A549 (cell line): Measurements from ENCODE around the gene OR6B1. TPM values are rescaled to one million over a fixed set of nuclear protein-coding genes. Genes with fewer than 3 reads are reported as not detected.

Source experiments
- ATAC-seq, 2 experiments: fragments of 200-7000 bp in 1 of 2; fragments of >200 bp in 1 of 2; cut with Nextera tagmentation in 1 of 2; cut with Tn5 transposase in 1 of 2; 3 replicates each; pipeline versions ENCODE4 v1.8.0 to v1.9.1; 2018 to 2020; ENCODE audit warnings: mild to moderate bottlenecking in 1 of 2, moderate library complexity in 1 of 2
- CTCF ChIA-PET: fragments of 300-600 bp; sonication (Branson Sonifier 250); formaldehyde crosslinking; extraction: SDS; loops from one replicate; lab custom pipeline; 2021; ENCODE audit warnings: antibody characterized with exemption, inconsistent platforms; lab: Yijun Ruan, JAX
- POLR2A ChIA-PET: fragments of 350-600 bp; formaldehyde crosslinking; extraction: SDS; loops from one replicate; lab custom pipeline; 2021; ENCODE audit warnings: antibody characterized with exemption, inconsistent platforms; lab: Yijun Ruan, JAX
- DNase-seq, 2 experiments: peaks; one replicate each; pipeline versions ENCODE4 v3.0.0 to v3.0.0-alpha.2; 2011 to 2016; ENCODE audit warnings: low read depth in 1 of 2, low spot score in 1 of 2
- FAIRE-seq: peaks from 2 replicates; lab custom pipeline; 2011; peaks lifted over from hg19 to GRCh38; lab: Jason Lieb, UNC
- H3K27ac ChIP-seq, 2 experiments: fragments of >200 bp; sonication (Bioruptor Twin); formaldehyde crosslinking; 3 replicates each; pipeline ENCODE4 v1.5.1; 2016 to 2017
- H3K4me1 ChIP-seq: fragments of >200 bp; sonication (Bioruptor Twin); formaldehyde crosslinking; 3 replicates; pipeline ENCODE4 v1.6.1; 2016
- H3K4me2 ChIP-seq: fragments of >200 bp; sonication (Bioruptor Twin); formaldehyde crosslinking; 3 replicates; pipeline ENCODE4 v1.6.1; 2016
- H3K4me3 ChIP-seq: fragments of >200 bp; sonication (Bioruptor Twin); formaldehyde crosslinking; 3 replicates; pipeline ENCODE4 v1.5.1; 2016
- H3K9me3 ChIP-seq: fragments of >200 bp; sonication (Bioruptor Twin); formaldehyde crosslinking; 3 replicates; pipeline ENCODE4 v1.6.1; 2016
- CBX8 ChIP-seq: fragments of 200-600 bp; sonication (generic); IDR thresholded peaks from 2 replicates; pipeline ENCODE4 v1.6.1; 2016
- CHD4 ChIP-seq: fragments of 200-600 bp; sonication (generic); IDR thresholded peaks from 2 replicates; pipeline ENCODE4 v1.6.1; 2016; ENCODE audit warnings: antibody characterized with exemption, mild to moderate bottlenecking, borderline replicate concordance
- EHF ChIP-seq: fragments of 250-450 bp; sonication (Bioruptor Pico); IDR thresholded peaks from 2 replicates; pipeline ENCODE4 v1.5.0; 2020; ENCODE audit warnings: mild to moderate bottlenecking
- EP300 ChIP-seq, 2 experiments: fragments of >200 bp; sonication (Bioruptor Twin); formaldehyde crosslinking; IDR thresholded peaks; 2 replicates in 1 of 2; 3 replicates in 1 of 2; pipeline ENCODE4 v1.6.1; 2016 to 2017
- FOXS1 ChIP-seq: fragments of 250-450 bp; sonication (Bioruptor Pico); IDR thresholded peaks from 2 replicates; pipeline ENCODE4 v1.5.0; 2020; ENCODE audit warnings: mild to moderate bottlenecking, moderate library complexity
- HOXB5 ChIP-seq: fragments of 250-450 bp; sonication (Bioruptor Pico); IDR thresholded peaks from 2 replicates; pipeline ENCODE4 v1.5.0; 2020; ENCODE audit warnings: mild to moderate bottlenecking, moderate library complexity
- JUNB ChIP-seq: fragments of >200 bp; sonication (Bioruptor Twin); formaldehyde crosslinking; IDR thresholded peaks from 2 replicates; pipeline ENCODE4 v1.6.1; 2016
- KDM5A ChIP-seq: fragments of 200-600 bp; sonication (generic); IDR thresholded peaks from 2 replicates; pipeline ENCODE4 v1.6.1; 2016; ENCODE audit warnings: antibody characterized with exemption, mild to moderate bottlenecking
- NPAS2 ChIP-seq: fragments of 250-450 bp; sonication (Bioruptor Pico); IDR thresholded peaks from 2 replicates; pipeline ENCODE4 v1.8.0; 2022; ENCODE audit warnings: mild to moderate bottlenecking, moderate library complexity, borderline replicate concordance
- POLR2AphosphoS2 ChIP-seq: conservative IDR thresholded peaks from 2 replicates; pipeline ENCODE4 v1.6.1; 2012; ENCODE audit warnings: low read length, improper control_type of control experiment, inconsistent platforms
- RAD21 ChIP-seq, 2 experiments: fragments of >200 bp in 1 of 2; sonication (Bioruptor Twin) in 1 of 2; formaldehyde crosslinking in 1 of 2; IDR thresholded peaks in 1 of 2; conservative IDR thresholded peaks in 1 of 2; 2 replicates in 1 of 2; 3 replicates in 1 of 2; pipeline ENCODE4 v1.6.1; 2012 to 2018; ENCODE audit warnings: inconsistent platforms in 1 of 2
- RARB ChIP-seq: fragments of 250-450 bp; sonication (Bioruptor Pico); IDR thresholded peaks from 2 replicates; pipeline ENCODE4 v1.8.0; 2021; ENCODE audit warnings: mild to moderate bottlenecking, moderate library complexity
- RNF2 ChIP-seq: fragments of 200-600 bp; sonication (generic); IDR thresholded peaks from 2 replicates; pipeline ENCODE4 v1.6.1; 2016; ENCODE audit warnings: low read depth, mild to moderate bottlenecking, antibody characterized with exemption, moderate library complexity, borderline replicate concordance
- SREBF2 ChIP-seq: fragments of 450-650 bp; IDR thresholded peaks from 2 replicates; pipeline ENCODE4 v1.6.1; 2014; ENCODE audit warnings: mild to moderate bottlenecking, moderate library complexity
- ZC3H11A ChIP-seq: fragments of 450-650 bp; IDR thresholded peaks from 2 replicates; pipeline ENCODE4 v1.6.1; 2014; ENCODE audit warnings: antibody characterized with exemption, mild to moderate bottlenecking
- ZFP36 ChIP-seq: fragments of 450-650 bp; IDR thresholded peaks from 2 replicates; pipeline ENCODE4 v1.6.1; 2014; ENCODE audit warnings: borderline replicate concordance; ENCODE audit not compliant: partially characterized antibody
- ZNF302 ChIP-seq: fragments of 250-450 bp; sonication (Bioruptor Pico); IDR thresholded peaks from 2 replicates; pipeline ENCODE4 v1.9.0; 2021; ENCODE audit warnings: inconsistent platforms, mild to moderate bottlenecking, moderate library complexity
- ZSCAN20 ChIP-seq: fragments of 250-450 bp; sonication (Bioruptor Pico); IDR thresholded peaks from 2 replicates; pipeline ENCODE4 v1.8.0; 2022; ENCODE audit warnings: mild to moderate bottlenecking, moderate library complexity
- WGBS: methylation state at CpG from one replicate; pipeline ENCODE4 v1.1.6; 2017; ENCODE audit errors: missing lambda C conversion rate; 5-methylcytosine and 5-hydroxymethylcytosine counted together
- polyA plus RNA-seq, 4 experiments: library from polyadenylated mRNA; depleted of rRNA in 3 of 4; stranded (reverse); fragments of >200 nt; fragmentation: RNase III in 1 of 4; extraction: RNeasy Plus Mini Kit Qiagen cat#74134 plus additional on column Dnase treatment in 1 of 4; gene quantifications; 2 replicates in 3 of 4; 3 replicates in 1 of 4; pipeline ENCODE4 v1.2.3, GENCODE V29; 2011 to 2017
- TF ChIP-seq, protein P1 (sequence below): fragments of 200-600 bp; sonication (generic); IDR thresholded peaks from 2 replicates; pipeline ENCODE4 v1.6.1; 2016; ENCODE audit warnings: antibody characterized with exemption, mild to moderate bottlenecking, moderate library complexity
- TF ChIP-seq, protein P2 (sequence below): fragments of 250-450 bp; sonication (Bioruptor Pico); IDR thresholded peaks from 2 replicates; pipeline ENCODE4 v1.5.0; 2020; ENCODE audit warnings: low read depth, mild to moderate bottlenecking, moderate library complexity
- TF ChIP-seq, protein P3 (sequence below): IDR thresholded peaks from 2 replicates; pipeline ENCODE4 v1.6.1; 2012; ENCODE audit warnings: low read depth, borderline replicate concordance
- TF ChIP-seq, protein P4 (sequence below): IDR thresholded peaks from 2 replicates; pipeline ENCODE4 v1.6.1; 2012
- TF ChIP-seq, protein P5 (sequence below): fragments of >200 bp; sonication (Bioruptor Twin); formaldehyde crosslinking; IDR thresholded peaks from 2 replicates; pipeline ENCODE4 v1.6.1; 2016
- TF ChIP-seq, protein P6 (sequence below): IDR thresholded peaks from 2 replicates; pipeline ENCODE4 v1.6.1; 2012

OR6B1 gene
- polyA plus RNA-seq, 2 of the 4 experiments (the other 2 are of a cell fraction) = not detected

DNA sequence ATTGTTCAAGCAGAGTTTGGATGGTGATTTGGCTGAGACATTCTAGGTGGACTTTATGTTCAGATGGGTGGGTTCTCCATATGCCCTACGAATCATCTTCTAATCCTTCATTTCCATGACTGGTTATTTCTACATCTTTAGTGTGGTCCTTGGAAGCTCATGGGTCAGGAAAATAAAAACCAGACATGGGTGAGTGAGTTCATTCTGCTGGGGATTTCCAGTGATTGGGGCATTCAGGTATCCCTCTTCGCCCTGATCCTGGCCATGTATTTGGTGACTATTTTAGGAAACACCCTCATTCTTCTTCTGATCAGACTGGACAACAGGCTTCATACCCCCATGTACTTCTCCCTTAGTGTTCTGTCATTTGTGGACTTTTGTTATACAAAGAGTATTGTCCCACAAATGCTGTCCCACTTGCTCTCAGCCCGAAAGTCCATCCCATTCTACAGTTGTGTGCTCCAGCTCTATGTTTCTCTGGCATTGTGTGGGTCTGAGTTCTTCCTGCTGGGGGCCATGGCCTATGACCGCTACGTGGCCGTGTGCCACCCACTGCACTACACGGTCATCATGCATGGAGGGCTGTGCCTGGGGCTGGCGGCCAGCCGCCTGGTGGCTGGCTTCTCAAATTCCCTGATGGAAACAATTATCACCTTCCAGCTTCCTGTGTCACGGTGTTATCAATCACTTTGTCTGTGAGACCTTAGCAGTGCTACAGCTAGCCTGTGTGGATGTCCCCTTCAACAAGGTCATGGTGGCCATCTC lies 19.2 kb upstream of the OR6B1 start:
- POLR2A ChIA-PET = no interaction called here
- no peak overlapping the region for H3K4me3 ChIP-seq
- DNase-seq = no peak
- 94% methylated on average over 10 of the region's 10 CpGs for WGBS
- no peak overlapping the region for H3K4me2 ChIP-seq
- peak overlapping the region; percentile 45 to 65; a peak in 4 of 6 replicates for H3K27ac ChIP-seq
- peaks cover 26% of the 10 kb centered on the region for H3K4me1 ChIP-seq
- no peak for FAIRE-seq
- no peaks in the 10 kb centered on the region for H3K9me3 ChIP-seq
- TF ChIP-seq RNF2 = no peak
- TF ChIP-seq, protein P1, sequence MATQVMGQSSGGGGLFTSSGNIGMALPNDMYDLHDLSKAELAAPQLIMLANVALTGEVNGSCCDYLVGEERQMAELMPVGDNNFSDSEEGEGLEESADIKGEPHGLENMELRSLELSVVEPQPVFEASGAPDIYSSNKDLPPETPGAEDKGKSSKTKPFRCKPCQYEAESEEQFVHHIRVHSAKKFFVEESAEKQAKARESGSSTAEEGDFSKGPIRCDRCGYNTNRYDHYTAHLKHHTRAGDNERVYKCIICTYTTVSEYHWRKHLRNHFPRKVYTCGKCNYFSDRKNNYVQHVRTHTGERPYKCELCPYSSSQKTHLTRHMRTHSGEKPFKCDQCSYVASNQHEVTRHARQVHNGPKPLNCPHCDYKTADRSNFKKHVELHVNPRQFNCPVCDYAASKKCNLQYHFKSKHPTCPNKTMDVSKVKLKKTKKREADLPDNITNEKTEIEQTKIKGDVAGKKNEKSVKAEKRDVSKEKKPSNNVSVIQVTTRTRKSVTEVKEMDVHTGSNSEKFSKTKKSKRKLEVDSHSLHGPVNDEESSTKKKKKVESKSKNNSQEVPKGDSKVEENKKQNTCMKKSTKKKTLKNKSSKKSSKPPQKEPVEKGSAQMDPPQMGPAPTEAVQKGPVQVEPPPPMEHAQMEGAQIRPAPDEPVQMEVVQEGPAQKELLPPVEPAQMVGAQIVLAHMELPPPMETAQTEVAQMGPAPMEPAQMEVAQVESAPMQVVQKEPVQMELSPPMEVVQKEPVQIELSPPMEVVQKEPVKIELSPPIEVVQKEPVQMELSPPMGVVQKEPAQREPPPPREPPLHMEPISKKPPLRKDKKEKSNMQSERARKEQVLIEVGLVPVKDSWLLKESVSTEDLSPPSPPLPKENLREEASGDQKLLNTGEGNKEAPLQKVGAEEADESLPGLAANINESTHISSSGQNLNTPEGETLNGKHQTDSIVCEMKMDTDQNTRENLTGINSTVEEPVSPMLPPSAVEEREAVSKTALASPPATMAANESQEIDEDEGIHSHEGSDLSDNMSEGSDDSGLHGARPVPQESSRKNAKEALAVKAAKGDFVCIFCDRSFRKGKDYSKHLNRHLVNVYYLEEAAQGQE = no peak
- TF ChIP-seq HOXB5 (CRISPR knock-in tag) = no peak
- no peak for TF ChIP-seq POLR2AphosphoS2
- no peak for TF ChIP-seq KDM5A
- no peak for TF ChIP-seq SREBF2
- TF ChIP-seq, protein P2, sequence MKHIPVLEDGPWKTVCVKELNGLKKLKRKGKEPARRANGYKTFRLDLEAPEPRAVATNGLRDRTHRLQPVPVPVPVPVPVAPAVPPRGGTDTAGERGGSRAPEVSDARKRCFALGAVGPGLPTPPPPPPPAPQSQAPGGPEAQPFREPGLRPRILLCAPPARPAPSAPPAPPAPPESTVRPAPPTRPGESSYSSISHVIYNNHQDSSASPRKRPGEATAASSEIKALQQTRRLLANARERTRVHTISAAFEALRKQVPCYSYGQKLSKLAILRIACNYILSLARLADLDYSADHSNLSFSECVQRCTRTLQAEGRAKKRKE (CRISPR knock-in tag) = no peak
- TF ChIP-seq RAD21 (conservative IDR thresholded peaks at IDR 0.05 in 1 of 2, IDR thresholded peaks at IDR 0.05 in 1 of 2) = no peak
- no peak for TF ChIP-seq EP300 (IDR thresholded peaks at IDR 0.05)
- no peak for TF ChIP-seq FOXS1 (CRISPR knock-in tag)
- ATAC-seq = peak in 1 of 2 experiments; percentile 26; a peak in 2 of 6 replicates
- CTCF ChIA-PET = no interaction called here

DNA sequence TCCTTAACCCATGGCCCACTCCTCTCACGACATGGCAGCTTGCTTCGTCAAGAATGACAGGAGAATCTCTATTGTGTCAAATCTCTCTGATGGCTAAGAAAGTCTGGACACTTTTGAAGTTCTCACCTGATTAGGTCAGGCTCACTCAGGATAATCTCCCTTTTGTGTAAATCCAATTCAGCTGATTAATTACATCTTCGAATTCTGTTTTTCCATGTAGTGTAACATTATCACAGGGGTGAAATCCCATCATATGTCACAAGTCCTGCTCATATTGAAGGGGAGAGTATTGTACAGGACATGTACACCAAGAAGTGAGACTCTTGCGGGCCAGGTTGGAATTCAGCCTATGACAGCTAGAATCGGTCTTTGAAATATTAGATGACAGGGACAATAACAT lies 16.2 kb upstream of the OR6B1 start:
- CTCF ChIA-PET = interaction anchor here (1.2 kb wide), 1 partner anchor 82 kb away, joined by 3 read pairs; the partner anchor contains the start of gene TCAF1
- POLR2A ChIA-PET = no interaction called here
- Histone ChIP-seq H3K4me3 (no peak overlapping the region), H3K4me1 (peaks cover 17% of the 10 kb centered on the region), H3K27ac (no peak overlapping the region), H3K9me3 (no peaks in the 10 kb centered on the region), H3K4me2 (no peak overlapping the region)
- ATAC-seq (no peak), DNase-seq (no peak), FAIRE-seq (no peak)
- WGBS = 72% methylated on average over 5 of the region's 5 CpGs
- TF ChIP-seq JUNB (no peak), HOXB5 (CRISPR knock-in tag) (no peak), RARB (CRISPR knock-in tag) (no peak), CHD4 (no peak), FOXS1 (CRISPR knock-in tag) (no peak), ZFP36 (no peak), ZC3H11A (no peak), EP300 (IDR thresholded peaks at IDR 0.05) (no peak), ZNF302 (CRISPR knock-in tag) (no peak), ZSCAN20 (no peak), CBX8 (no peak), EHF (no peak), NPAS2 (CRISPR knock-in tag) (no peak)
- TF ChIP-seq, protein P3, sequence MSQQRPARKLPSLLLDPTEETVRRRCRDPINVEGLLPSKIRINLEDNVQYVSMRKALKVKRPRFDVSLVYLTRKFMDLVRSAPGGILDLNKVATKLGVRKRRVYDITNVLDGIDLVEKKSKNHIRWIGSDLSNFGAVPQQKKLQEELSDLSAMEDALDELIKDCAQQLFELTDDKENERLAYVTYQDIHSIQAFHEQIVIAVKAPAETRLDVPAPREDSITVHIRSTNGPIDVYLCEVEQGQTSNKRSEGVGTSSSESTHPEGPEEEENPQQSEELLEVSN = no peak
- TF ChIP-seq, protein P4, sequence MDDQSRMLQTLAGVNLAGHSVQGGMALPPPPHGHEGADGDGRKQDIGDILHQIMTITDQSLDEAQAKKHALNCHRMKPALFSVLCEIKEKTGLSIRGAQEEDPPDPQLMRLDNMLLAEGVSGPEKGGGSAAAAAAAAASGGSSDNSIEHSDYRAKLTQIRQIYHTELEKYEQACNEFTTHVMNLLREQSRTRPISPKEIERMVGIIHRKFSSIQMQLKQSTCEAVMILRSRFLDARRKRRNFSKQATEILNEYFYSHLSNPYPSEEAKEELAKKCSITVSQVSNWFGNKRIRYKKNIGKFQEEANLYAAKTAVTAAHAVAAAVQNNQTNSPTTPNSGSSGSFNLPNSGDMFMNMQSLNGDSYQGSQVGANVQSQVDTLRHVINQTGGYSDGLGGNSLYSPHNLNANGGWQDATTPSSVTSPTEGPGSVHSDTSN = no peak
- TF ChIP-seq, protein P2 (CRISPR knock-in tag) = no peak
- TF ChIP-seq, protein P1 = no peak
- TF ChIP-seq, protein P5, sequence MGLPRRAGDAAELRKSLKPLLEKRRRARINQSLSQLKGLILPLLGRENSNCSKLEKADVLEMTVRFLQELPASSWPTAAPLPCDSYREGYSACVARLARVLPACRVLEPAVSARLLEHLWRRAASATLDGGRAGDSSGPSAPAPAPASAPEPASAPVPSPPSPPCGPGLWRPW = no peak
- TF ChIP-seq, protein P6, sequence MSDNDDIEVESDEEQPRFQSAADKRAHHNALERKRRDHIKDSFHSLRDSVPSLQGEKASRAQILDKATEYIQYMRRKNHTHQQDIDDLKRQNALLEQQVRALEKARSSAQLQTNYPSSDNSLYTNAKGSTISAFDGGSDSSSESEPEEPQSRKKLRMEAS = no peak
